Activated T-cell treated with anti-CD3 and anti-CD28 coated beads for 48 hours (primary cell): Measurements from ENCODE around the gene SCNN1G.
"Not testable (repeated sequence)": the region's sequence is repeated elsewhere in the genome, so short reads cannot be mapped to it uniquely, and the experiment has no call there.

Experiments
- DNase-seq: peaks from one replicate; pipeline ENCODE4 v3.0.0-alpha.2; 2020; ENCODE audit warnings: low read depth

Gene SCNN1G, protein sequence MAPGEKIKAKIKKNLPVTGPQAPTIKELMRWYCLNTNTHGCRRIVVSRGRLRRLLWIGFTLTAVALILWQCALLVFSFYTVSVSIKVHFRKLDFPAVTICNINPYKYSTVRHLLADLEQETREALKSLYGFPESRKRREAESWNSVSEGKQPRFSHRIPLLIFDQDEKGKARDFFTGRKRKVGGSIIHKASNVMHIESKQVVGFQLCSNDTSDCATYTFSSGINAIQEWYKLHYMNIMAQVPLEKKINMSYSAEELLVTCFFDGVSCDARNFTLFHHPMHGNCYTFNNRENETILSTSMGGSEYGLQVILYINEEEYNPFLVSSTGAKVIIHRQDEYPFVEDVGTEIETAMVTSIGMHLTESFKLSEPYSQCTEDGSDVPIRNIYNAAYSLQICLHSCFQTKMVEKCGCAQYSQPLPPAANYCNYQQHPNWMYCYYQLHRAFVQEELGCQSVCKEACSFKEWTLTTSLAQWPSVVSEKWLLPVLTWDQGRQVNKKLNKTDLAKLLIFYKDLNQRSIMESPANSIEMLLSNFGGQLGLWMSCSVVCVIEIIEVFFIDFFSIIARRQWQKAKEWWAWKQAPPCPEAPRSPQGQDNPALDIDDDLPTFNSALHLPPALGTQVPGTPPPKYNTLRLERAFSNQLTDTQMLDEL

DNA sequence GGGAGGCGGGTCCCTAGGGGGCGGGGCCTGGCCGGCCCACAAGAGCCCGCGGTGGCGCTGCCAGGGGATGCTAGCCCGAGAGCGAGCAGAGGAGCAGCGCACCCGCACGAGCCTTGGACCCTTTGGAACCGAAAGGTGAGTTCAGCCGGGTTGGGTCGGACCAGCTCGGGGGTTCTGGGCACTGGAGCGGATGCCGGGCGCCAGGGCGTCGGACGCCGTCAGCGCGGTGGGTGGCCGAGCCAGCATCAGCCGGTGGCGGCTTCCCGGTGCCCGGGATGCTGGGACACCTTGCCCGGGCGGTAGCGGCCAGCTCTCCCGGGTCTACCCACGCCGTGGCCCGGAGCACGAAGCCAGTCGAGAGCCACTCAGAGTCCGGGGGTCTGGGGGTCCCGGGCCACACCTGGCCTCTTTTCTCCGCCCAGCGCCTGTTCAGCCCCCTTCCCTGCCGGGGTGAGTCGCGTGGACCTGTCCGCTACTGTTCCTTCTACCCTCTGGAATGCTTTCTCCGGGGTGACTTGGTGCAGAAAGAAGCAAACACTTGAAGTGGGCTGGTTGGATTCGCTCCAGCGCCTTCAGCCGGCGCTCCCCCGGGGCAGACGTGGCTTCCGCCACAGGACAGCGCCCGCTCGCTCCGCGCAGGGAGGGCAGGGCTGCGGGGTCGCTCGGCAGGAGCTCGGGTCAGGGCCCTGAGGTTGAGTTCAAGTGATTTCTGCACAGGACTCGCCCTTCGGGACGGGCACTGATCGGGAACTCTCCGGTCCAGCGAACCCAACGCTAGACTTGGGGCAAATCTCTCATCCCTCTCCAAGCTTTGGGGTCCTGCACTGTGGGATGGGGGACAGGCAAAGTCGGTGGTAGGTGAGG is at the start of gene SCNN1G:
Gene SCNN1G (plus strand): TSS at position 67 of the 864 bp plus-strand sequence. CDS start 3,527 bp downstream, outside the sequence.
- DNase-seq: no peak

DNA sequence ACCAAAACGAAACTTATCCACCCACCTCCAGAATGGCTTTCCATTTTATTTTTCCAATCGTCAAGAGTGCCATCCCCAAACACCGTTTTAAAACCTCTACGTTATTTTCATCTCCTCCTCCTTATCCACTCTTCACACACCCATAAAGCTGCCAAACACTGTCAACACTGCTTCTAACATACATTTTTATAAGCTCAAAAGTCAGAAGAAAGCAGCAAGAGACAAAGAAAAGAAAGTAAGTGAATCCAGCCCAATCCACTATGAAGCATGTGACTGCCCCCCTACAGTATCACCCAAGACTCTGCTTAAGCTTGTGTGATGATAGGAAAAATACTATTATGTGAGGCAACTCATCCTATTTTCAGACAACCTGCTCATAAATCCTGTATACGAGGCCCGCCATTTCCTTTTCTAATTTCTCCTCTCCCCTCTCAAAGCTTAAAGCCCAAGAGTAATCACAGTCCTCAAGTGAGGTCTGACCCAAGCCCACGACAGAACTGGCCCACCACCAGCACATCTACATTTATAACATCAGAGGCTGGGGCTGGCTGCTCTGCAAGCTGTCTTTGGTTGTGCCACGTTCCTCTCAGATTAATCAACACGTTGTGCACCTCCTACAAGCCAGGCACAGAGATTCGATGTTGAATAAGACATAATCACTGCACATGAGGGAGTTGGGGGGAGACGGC is 49.6 kb upstream of the SCNN1G start:
- DNase-seq: no peak

DNA sequence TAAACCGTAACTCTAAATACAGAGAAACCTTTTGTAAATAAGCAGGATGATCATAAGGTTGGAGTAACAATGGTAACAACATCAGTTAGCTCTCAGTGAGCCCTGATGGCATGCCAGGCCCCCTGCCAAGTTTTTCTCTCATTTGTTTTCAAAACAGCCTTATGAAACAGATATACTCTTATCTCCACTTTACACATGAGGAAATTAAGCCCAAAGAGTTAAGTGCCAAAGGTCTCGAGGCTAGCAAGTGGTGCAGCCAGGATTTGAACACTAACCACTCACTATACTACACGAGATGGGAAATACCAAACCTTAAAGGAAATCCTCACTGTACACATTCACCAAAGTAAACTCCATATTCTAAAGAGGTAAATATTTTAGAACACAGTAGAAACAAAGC is 48.3 kb upstream of the SCNN1G start:
- no peak for DNase-seq

DNA sequence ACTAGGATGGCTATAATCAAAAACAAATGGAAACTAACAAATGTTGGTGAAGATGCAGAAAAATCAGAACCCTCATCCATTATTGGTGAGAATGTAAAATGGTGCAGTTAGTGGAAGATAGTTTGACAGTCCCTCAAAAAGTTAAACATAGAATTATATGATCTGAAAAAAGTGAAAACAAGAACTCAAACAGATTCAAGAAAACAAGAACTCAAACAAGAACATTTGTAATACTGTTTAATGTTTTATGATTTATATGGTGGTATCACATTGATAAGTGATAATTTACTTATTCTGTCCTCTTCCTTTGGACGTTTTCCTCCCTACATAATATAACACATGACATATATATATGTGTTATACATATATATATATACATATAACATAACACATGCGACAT is 45.3 kb upstream of the SCNN1G start:
- DNase-seq: no peak

DNA sequence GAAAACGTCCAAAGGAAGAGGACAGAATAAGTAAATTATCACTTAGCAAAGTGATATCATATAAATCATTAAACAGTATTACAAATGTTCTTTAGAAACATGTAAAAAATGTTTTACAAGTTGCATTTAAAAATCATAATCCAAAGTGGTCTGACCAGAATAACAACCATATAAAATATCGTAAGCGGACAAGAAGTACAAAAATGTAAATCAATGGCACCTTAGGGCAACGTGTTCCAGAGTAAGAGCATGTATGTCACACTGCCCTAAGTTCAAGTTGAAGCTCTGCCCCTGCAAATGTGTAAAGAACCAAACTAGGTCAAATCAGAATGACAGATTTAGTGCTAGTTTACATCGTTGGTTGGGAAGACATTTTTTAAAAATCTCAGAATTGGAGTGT is 44.7 kb upstream of the SCNN1G start:
- DNase-seq: no peak

DNA sequence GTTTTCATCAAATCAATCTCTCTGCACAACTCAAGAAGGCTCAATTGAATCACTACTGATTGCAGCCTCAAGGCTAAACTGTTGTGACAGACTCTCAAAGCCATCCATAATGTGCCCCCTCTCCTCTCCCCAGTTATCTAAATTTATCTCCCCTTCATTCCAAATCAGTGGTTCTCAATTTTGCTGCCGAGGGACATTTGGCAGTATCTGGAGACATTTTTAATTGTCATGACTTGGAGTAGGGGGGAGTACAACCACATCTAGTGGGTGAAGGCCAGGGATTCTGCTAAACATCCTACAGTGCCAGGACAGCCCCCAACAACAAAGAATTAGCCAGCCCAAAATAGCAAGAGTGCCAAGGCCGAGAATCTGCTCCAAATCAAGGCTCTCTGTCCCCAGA is 42.4 kb upstream of the SCNN1G start:
- DNase-seq: no peak

DNA sequence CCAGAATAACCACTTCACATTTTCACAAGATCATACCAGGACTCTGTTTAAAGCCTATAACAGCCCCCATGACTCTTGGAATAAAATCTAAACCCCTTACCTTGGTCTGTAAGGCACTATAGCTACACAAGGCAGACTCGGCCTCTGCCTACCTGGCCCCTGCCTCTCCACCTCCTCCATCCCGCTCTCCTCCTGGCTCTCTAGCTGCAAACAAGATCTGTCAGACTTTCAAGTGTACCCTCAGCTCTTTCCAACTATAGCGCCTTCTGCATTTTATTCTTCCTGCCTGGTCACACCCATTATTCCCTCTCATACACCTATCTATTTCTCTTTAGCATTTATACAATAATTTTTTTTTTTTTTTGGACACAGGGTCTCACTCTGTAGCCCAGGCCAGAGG is 41.5 kb upstream of the SCNN1G start:
- no peak for DNase-seq

DNA sequence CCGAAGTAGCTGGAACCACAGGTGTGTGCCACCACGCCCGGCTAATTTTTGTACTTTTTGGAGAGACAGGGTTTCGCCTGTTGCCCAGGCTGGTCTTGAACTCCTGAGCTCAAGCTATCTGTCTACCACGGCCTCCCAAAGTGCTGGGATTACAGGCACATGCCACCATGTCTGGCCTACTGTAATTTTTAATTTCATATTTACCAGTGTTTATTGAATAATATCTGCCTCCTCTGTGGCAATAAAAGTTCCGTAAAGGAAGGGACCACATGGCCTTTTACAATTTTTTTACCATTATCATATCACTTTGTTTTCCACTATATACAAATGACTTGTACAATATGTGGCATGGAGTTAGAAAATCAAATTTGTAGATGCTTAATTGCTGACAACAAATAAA is 41.0 kb upstream of the SCNN1G start:
- no peak for DNase-seq

DNA sequence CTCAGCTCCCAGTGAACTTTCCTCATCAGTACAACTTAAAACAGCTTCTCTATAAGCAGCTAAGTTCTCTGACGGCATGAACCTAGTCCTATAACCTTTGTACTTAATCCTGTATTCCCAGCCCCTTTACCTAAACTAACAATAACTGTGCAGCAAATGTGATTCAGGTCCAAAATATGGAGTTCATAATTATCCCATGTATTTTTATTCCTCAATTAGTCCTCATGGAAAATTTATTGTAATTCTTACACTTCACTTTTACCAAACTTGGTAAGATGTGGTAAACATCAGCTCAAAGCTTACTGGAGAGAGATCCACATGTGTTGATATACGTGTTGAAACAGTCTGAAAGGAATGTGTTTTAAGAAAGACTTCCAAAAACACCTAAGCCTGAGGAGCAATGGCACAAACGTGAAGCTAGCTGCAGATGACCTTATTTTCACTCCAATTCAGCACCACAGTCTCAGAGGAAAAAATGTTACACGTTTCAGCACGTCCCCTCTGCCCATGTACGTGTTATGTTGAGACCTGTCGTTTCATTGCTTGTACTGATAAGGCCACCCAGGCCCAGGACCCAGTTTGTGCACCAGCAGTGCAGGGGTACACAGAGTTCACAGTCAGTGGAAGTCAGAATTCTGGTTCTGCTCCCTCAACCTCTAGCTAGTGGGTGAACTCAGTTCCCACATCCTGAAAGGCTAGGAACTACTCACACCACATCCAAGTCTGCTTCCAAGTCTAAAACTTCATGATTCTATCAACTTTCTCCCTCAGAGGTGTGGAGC is 40.4 kb upstream of the SCNN1G start:
- DNase-seq: no peak

DNA sequence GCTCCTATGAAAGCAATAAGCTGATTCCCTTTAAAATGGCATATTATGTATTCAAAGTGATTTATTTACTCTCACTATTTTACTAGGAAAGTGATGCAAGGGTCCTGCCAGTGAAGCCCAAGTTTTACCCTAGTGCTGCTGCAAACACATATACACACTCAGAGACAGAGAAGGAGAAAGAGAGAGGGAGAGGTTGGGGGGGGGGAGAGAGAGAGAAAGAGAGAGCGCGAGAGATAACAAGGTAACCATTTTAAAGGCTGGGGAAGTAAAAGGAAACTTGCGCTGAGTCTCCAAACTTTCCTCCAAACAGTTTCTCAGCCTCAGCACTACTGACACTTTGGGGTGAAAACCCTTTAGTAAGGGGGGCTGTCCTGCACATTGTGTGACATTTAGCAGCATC is 39.2 kb upstream of the SCNN1G start:
- no peak for DNase-seq

DNA sequence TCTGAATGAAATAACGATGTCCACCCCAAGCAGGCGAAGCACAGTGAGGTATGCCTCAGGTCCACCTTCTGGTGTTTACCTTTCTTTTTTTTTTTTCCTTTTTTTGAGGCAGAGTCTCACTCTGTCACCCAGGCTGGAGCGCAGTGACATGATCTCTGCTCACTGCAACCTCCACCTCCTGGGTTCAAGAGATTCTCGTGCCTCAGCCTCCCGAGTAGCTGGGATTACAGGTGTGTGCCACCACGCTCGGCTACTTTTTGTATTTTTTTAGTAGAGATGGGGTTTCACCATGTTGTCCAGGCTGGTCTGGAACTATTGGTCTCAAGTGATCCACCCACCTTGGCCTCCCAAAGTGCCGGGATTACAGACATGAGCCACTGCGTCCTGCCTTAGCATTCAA is 38.2 kb upstream of the SCNN1G start:
- DNase-seq: not testable (repeated sequence)

DNA sequence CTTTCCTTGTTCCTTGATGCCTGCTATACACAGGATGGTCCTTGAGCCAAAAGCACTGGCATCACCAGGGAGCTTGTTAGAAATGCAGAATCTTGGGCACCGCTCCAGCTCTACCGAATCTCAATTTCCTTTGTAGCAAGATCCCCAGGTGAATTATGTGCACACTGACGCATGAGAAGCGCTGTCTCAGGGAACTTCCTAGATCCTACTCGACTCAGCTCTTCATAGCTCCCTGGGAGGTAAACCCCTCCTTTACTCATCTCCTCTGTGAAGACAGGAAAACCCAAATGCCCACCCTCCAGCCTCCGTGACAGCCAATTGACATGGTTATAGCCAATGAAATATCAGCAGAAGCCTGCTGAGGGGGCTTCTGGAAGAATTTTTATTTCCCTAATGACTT is 37.4 kb upstream of the SCNN1G start:
- DNase-seq: no peak

DNA sequence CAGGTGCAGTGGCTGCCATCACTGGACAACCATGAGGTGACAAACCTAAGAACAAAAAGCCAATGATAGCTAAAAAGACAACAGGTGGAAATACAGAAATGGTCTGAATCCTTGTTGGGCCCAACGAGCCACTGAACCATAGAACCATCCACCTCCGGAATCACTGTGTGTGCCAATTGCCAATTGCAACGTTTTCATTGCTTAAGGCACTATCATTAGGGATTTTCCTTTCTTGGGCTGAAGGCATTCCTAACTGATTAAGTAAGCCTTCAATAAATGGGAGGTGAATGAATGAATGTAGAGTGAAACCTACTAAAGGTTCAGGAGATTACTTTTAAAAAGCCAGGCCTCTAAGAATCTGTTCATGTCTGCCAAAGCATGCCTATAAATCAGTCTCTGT is 36.9 kb upstream of the SCNN1G start:
- DNase-seq: no peak

DNA sequence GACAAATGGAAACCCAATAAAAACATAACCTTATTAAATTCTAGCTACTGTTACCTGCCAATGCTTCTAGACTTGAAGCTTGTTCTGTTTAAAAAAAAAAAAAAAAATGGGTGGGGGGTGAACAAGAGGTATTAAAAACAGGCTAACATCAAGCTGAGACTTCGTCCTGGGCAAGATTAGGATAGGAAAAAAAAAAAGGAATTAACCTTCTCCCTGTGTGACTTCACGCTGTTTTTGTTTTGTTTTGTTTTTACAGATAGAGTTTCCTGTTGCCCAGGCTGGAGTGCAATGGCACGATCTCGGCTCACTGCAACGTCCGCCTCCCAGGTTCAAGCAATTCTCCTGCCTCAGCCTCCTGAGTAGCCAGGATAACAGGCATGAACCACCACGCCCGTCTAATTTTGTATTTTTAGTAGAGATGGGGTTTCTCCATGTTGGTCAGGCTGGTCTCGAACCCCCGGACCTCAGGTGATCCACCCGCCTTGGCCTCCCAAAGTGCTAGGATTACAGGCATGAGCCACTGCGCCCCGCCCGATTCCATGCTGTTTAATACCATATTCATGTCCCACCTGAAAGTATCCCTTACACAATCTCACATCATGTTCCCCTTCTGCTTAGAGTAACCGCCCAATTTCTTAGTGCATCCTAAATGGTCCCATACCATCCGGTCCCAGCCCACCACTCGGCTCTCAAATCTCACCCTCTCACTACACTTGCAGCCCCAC is 35.5 kb upstream of the SCNN1G start:
- no peak for DNase-seq

DNA sequence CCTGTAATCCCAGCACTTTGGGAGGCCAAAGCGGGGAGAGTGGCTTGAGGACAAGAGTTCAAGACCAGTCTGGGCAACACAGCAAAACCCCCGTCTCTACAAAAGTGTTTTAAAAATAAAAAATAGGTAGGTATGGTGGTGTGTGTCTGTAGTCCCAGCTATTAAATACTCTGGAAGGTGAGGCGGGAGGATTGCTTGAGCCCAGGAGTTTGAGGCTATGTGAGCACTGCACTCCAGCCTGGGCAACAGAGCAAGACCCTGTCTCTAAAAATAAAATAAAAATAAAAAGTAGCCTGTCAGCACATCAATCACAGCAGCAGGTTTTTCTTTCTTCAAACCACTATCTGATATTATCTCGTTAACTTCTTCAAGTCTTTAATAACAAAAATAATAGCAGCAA is 34.9 kb upstream of the SCNN1G start:
- DNase-seq: no peak

DNA sequence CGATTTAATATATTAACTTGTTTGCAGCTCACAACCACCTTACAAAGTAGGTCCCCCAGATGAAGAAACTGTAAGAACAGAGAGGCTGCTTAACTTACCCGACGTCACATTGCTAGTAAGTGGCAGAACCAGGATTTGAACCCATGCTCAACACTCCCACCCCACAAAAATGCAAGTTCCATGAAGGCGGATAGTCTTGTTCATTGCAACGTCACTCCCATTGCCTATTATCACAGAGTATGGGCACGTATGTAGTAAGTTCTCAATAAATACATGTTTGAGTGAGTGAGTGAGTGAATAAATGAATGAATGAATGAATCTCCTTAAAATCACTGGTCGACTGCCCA is 34.4 kb upstream of the SCNN1G start:
- no peak for DNase-seq

DNA sequence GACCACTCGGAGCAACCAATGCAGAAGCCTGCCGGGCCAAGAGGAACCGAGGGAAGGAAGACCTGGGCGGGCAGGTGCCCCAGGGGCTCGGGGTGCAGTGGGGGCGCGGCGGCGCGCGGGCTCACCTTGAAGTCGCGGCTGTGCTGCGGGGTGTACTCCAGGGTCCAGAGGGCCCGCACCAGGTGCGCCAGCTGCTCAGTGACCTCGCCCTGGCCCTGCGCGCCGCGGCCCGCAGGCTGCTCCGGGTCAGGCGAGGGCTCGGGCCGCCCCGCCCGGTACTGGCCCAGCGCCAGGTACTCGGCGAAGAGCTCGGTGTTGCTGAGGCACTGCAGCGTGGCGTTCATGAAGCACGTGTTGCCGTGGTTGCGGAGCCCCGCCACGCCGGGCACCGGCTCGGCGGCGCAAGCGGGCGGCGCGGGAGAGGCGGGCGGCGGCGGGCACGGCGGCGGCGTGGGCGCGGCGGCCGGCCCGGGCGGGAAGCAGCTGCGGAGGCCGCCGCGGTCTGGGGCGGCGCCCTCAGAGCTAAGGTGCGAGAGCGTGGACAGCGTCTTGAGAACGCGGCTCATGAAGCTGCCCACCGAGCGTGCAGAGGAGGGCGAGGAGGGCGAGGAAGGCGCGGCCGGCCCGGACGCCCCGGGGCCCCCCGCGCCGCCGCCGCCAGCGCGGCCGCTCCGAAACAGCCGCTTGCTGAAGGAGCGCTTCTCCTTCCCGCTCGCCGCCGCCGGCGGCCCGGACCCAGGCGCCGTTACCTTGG is 33.9 kb upstream of the SCNN1G start:
- peak; percentile 44 for DNase-seq

DNA sequence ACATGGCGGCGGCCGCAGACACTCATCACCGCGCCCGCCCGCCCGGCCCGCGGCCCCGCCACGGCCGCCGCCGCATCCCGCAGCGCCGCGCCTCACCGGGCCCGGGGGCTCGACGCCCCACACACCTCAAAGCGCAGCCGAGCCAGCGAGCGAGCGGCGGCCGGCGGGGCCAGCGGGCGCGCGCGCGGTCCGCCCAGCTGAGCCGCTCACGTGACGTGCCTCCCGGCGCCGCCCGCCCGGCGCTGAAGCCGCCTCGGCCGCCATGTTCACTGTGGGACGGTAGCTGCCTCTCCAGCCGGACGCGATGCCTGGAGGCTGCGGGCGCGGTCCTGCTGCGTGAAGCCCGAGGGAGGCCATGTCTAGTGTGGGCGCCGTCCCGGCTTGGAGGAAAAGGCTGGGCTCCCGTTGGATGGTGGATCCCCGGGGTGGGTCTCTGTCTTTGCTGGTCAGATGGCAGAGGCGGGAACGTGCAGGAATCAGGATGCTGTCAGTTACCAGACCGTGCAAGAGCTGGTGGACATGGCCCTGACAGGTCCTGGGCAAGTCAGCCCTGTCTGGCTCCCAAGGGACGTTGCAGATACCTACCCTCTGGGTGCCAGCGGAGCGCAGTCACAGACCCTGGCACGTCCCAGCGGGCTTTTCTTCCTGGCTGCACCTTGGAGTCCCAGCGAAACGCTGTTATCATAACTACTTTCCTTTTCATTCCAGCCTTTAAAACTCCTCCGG is 33.1 kb upstream of the SCNN1G start, which contains the start of gene USP31:
Gene USP31 (minus strand): TSS at position 186 of the 726 bp plus-strand sequence. CDS start 182 bp downstream, at position 4.
- DNase-seq: peak; percentile 90

DNA sequence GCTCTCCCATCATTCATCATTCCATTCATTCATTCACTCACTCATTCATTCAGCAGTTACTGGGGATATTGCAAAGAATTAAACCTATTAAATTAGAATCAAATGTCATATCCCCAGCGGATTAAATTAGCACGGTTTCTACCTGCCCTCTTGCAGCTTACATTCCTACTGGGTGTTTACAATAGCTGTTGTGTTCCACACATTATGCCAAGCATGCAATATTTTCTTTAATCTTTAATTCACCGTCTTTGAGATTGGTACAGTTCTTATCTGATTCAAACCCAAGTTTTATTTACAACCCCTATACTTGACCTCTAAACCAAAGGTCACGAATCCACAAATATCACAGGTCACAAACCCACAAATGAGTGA is 32.6 kb upstream of the SCNN1G start:
- DNase-seq: no peak
